Lower lobe of right lung (tissue), 2 donors: Measurements from ENCODE around the gene SNAPC2. TPM values are rescaled to one million over a fixed set of nuclear protein-coding genes. Genes with fewer than 3 reads are reported as not detected.

Source experiments
- ATAC-seq, 2 donors: fragments of 200-7000 bp; cut with Tn5 transposase; one replicate each; pipeline ENCODE4 v1.9.1; 2020 to 2022; ENCODE audit warnings: mild to moderate bottlenecking in 2 of 2, moderate library complexity in 2 of 2
- DNase-seq: peaks from one replicate; pipeline ENCODE4 v3.0.0-alpha.2; 2020
- H3K27ac ChIP-seq: fragments of 200-600 bp; one replicate; pipeline ENCODE4 v1.8.0; 2022
- H3K27me3 ChIP-seq: fragments of 200-600 bp; one replicate; pipeline ENCODE4 v1.8.0; 2022; ENCODE audit warnings: low read depth
- H3K36me3 ChIP-seq: fragments of 200-600 bp; one replicate; pipeline ENCODE4 v1.8.0; 2022; ENCODE audit warnings: mild to moderate bottlenecking
- H3K4me1 ChIP-seq: fragments of 200-600 bp; one replicate; pipeline ENCODE4 v1.8.0; 2022
- H3K4me3 ChIP-seq: fragments of 200-600 bp; one replicate; pipeline ENCODE4 v1.8.0; 2022; ENCODE audit warnings: mild to moderate bottlenecking
- H3K9me3 ChIP-seq: fragments of 200-600 bp; one replicate; pipeline ENCODE4 v1.8.0; 2022
- CTCF ChIP-seq: fragments of 200-600 bp; IDR thresholded peaks from one replicate; pipeline ENCODE4 v1.8.0; 2022; ENCODE audit warnings: antibody characterized with exemption, mild to moderate bottlenecking
- intact Hi-C: fragments of 100-400 bp; cut with DNase I; formaldehyde crosslinking; loops from one replicate; pipeline ENCODE4 v1.11.0; 2022
- total RNA-seq: library from RNA; stranded (reverse); fragmentation: NEBNext Ultra II Directional; extraction: Animal tissue kit (Norgen Biotek cat#: 25700); gene quantifications from one replicate; pipeline ENCODE4 v1.2.1, GENCODE V29; 2021
- donor health status: DM: no; HTN: yes; CAD: no; lungs with severe emphysema.

SNAPC2 gene
- total RNA-seq, 1 donor from 2014 or later = 17.6 TPM

- H3K9me3 ChIP-seq = no peaks in the 10 kb centered on the region
- intact Hi-C loops = no loop called here
- H3K27me3 ChIP-seq = no peaks in the 10 kb centered on the region
- H3K36me3 ChIP-seq = peaks cover 3% of the 10 kb centered on the region
- TF ChIP-seq CTCF = no peak
- no peak for ATAC-seq
- no peak for DNase-seq
- no peak overlapping the region for H3K4me3 ChIP-seq
- no peak overlapping the region for H3K27ac ChIP-seq
- H3K4me1 ChIP-seq = peaks cover 30% of the 10 kb centered on the region
Measured at GRCh38 chr19:7900931-7901330, 19.2 kb upstream of the SNAPC2 start.

DNA sequence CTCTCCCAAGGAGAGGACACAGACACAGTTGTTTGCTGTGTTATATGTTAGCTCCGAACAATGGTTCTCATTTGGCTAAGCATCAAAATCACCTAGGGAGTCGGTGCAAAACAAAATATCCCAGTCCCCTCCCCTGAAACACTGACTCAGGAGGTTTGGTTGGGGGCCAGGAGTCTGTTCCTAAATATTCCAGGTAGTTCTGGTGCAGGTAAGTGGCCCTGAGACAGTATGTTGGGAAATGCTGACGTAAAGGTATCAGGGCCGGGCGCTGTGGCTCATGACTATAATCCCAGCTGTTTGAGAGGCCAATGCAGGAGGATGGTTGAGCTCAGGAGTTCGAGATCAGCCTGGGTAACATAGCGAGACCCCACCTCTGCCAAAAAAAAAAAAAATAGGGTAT lies 18.8 kb upstream of the SNAPC2 start:
- DNase-seq (no peak), ATAC-seq (no peak)
- Histone ChIP-seq H3K4me3 (no peak overlapping the region), H3K36me3 (peaks cover 7% of the 10 kb centered on the region), H3K4me1 (peaks cover 34% of the 10 kb centered on the region), H3K27ac (no peak overlapping the region), H3K9me3 (no peaks in the 10 kb centered on the region), H3K27me3 (no peaks in the 10 kb centered on the region)
- no peak for TF ChIP-seq CTCF
- intact Hi-C loops = no loop called here

GRCh38 chr19:7902796-7903243 lies 17.3 kb upstream of the SNAPC2 start:
- ATAC-seq (peak; percentile 7 to 41), DNase-seq (no peak)
- Histone ChIP-seq H3K4me1 (peaks cover 44% of the 10 kb centered on the region), H3K9me3 (no peaks in the 10 kb centered on the region), H3K27me3 (no peaks in the 10 kb centered on the region), H3K27ac (peak overlapping the region; percentile 81), H3K36me3 (peaks cover 9% of the 10 kb centered on the region), H3K4me3 (peak overlapping the region; percentile 88)
- TF ChIP-seq CTCF = no peak
- intact Hi-C loops = no loop called here

- Histone ChIP-seq H3K27ac (peak within 1 kb of the TSS; percentile 81), H3K4me1 (peaks cover 44% of the 10 kb centered on the region), H3K27me3 (no peaks in the 10 kb centered on the region), H3K36me3 (peaks cover 9% of the 10 kb centered on the region), H3K4me3 (peak within 1 kb of the TSS; percentile 88), H3K9me3 (no peaks in the 10 kb centered on the region)
- intact Hi-C loops = no loop called here
- TF ChIP-seq CTCF = peak; percentile 64
- peak; percentile 92 to 95 for ATAC-seq
- peak; percentile 100 for DNase-seq
Measured at GRCh38 chr19:7903244-7904073, 16.7 kb upstream of the SNAPC2 start, which contains the start of gene MAP2K7. Gene MAP2K7 (plus strand): TSS chr19:7903877. CDS start chr19:7903945, 68 bp downstream.

DNA sequence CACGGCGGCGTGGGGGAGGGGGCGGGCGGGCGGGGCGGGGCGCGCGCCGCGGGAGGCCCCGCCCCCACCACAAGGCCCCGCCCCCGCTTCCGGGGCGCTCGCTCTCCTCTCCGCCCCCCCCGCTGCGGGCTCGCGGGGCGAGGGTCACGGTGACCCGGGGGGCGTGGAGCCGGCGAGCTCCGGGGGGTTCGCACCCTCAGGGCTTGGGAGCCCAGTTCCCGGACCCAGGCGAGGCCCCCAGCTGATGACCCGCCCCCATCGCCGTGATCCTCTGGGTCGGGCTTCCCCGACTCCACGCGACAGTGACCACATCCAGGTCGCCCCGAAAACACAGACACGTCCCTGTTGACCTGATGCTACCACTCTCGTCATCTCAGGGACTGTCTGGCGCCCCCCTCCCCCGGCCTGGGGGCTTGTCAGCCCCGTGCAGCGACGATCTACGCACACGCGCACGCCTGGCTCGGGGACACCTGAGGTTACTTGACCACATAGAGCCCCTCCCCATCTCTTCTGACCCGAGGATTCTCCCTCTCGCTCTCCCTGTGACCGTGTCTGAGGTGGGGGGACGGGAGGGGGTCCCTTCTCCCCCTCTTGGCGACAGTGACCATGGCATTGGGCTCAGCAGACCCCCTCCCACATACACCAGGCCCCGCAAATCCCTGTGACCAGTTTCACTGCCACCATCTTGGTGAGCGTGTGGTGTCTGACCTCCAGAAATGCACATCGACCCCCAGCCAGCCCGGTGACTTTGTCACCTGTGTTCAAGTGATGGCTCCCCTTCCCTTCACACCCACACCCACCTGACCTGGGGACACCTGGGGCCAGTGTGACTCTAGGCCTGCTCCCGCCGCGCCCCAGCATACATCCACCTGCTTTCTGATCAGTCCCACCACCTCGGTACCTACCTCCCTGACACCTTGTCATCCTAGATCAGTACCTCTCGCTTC lies 15.8 kb upstream of the SNAPC2 start:
- peaks cover 14% of the 10 kb centered on the region for H3K36me3 ChIP-seq
- intact Hi-C loops = no loop called here
- H3K4me3 ChIP-seq = peak overlapping the region; percentile 88
- ATAC-seq (peak; percentile 51 to 61), DNase-seq (peak; percentile 77)
- H3K9me3 ChIP-seq = no peaks in the 10 kb centered on the region
- peaks cover 44% of the 10 kb centered on the region for H3K4me1 ChIP-seq
- H3K27ac ChIP-seq = peak overlapping the region; percentile 81
- no peak for TF ChIP-seq CTCF
- no peaks in the 10 kb centered on the region for H3K27me3 ChIP-seq
